SU-DHL-6 (cell line): ENCODE results near the gene DUSP28.
A peak's percentile ranks its signal among the peaks of the same experiment; 100 is the strongest.

Experiments used
- H2AFZ ChIP-seq: fragments of 200-600 bp; sonication (generic); 2 replicates; pipeline ENCODE4 v1.6.1; 2014; ENCODE audit warnings: low read depth, mild to moderate bottlenecking, moderate library complexity, mixed read lengths, antibody characterized with exemption, low read length; ENCODE audit not compliant: severe bottlenecking
- H3F3A ChIP-seq: fragments of 200-600 bp; shearing (Covaris generic); 2 replicates; pipeline ENCODE4 v1.6.0; 2016; ENCODE audit warnings: antibody characterized with exemption, mild to moderate bottlenecking; ENCODE audit not compliant: insufficient read depth
- H3K27ac ChIP-seq: fragments of 200-600 bp; sonication (generic); 2 replicates; pipeline ENCODE4 v1.5.1; 2016; ENCODE audit warnings: low read depth, mild to moderate bottlenecking, low read length, moderate library complexity, mixed read lengths
- H3K27me3 ChIP-seq: fragments of 200-600 bp; sonication (generic), shearing (Covaris generic); 2 replicates; pipeline ENCODE4 v1.6.0; 2014; ENCODE audit warnings: mild to moderate bottlenecking, low read length
- H3K36me3 ChIP-seq: fragments of 200-600 bp; sonication (generic); 2 replicates; pipeline ENCODE4 v1.6.1; 2014; ENCODE audit warnings: mild to moderate bottlenecking, low read length, mixed read lengths
- H3K4me2 ChIP-seq: fragments of 300-600, 200-600 bp; shearing (Covaris generic), sonication (generic); 2 replicates; pipeline ENCODE4 v1.6.0; 2014; ENCODE audit warnings: low read length, low read depth, mild to moderate bottlenecking; ENCODE audit not compliant: poor library complexity, severe bottlenecking
- H3K4me3 ChIP-seq: fragments of 200-600 bp; sonication (generic); 2 replicates; pipeline ENCODE4 v1.5.1; 2014; ENCODE audit warnings: antibody characterized with exemption, low read length, mild to moderate bottlenecking, mixed read lengths; ENCODE audit not compliant: insufficient read depth, poor library complexity, severe bottlenecking
- H3K79me2 ChIP-seq: fragments of 200-600 bp; sonication (generic); 2 replicates; pipeline ENCODE4 v1.6.1; 2014; ENCODE audit warnings: mild to moderate bottlenecking, low read length, moderate library complexity; ENCODE audit not compliant: insufficient read depth
- H3K9ac ChIP-seq: fragments of 200-600 bp; sonication (generic); 2 replicates; pipeline ENCODE4 v1.7.0; 2014; ENCODE audit warnings: mild to moderate bottlenecking, low read length
- H3K9me2 ChIP-seq: fragments of 200-600 bp; sonication (generic); replicated peaks from 2 replicates; pipeline ENCODE4 v1.6.1; 2014; ENCODE audit warnings: low read length; ENCODE audit not compliant: insufficient read depth
- H3K9me3 ChIP-seq: fragments of 200-600 bp; sonication (generic); 2 replicates; pipeline ENCODE4 v1.6.1; 2014; ENCODE audit warnings: low read length, mixed read lengths; ENCODE audit not compliant: insufficient read depth
- H4K20me1 ChIP-seq: fragments of 200-600 bp; sonication (generic); 2 replicates; pipeline ENCODE4 v1.6.1; 2014; ENCODE audit warnings: low read depth, mild to moderate bottlenecking, antibody characterized with exemption, low read length, moderate library complexity, mixed read lengths
- EZH2phosphoT487 ChIP-seq: fragments of 200-600 bp; sonication (generic), shearing (Covaris generic); conservative IDR thresholded peaks from 2 replicates; pipeline ENCODE4 v1.6.1; 2018; ENCODE audit warnings: mild to moderate bottlenecking, antibody characterized with exemption, low read length, moderate library complexity, mixed read lengths
- TF ChIP-seq, protein P1 (sequence below): fragments of 200-600 bp; sonication (generic); IDR thresholded peaks from one replicate; pipeline ENCODE4 v1.5.1; 2017; ENCODE audit warnings: antibody characterized with exemption, mild to moderate bottlenecking, low read length, moderate library complexity; ENCODE audit not compliant: insufficient read depth, poor library complexity, severe bottlenecking

Gene DUSP28

DNA sequence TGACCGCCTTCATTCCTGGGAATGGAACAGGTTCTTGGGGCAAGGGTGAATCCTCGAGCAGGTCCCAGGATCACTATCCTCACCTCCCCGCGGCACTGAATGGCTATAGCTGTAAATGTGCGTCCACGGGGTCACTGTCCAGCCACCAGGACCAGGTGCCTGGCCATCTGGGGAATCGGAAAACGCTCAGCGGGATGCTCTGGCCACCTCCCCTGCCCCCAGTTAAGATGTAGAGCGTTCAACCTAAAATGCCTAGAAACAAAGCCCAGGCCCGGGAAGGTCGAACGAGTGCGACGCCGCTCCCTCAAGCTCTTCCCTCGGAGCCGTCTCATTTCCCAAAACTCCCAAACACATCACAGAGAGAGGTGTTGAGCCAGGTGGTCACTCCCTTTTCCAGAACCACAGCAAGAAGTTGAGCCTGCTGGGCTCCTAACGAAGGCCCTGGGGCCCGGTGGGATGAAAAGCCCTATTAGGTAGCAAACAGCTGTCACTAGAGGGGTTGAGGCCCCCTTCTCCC lies 25.6 kb downstream of the DUSP28 start:
- Histone ChIP-seq H2AFZ (no peak overlapping the region), H3K9me3 (no peaks in the 10 kb centered on the region), H3K36me3 (no peaks in the 10 kb centered on the region), H3F3A (peaks cover 24% of the 10 kb centered on the region), H3K4me2 (peak overlapping the region; percentile 88), H3K4me3 (peak overlapping the region; percentile 94), H3K9me2 (no peaks in the 10 kb centered on the region), H3K27ac (peak overlapping the region; percentile 96), H3K9ac (peak overlapping the region; percentile 90), H4K20me1 (peaks cover 7% of the 10 kb centered on the region; the same call in 1 of the 2 replicates), H3K27me3 (no peaks in the 10 kb centered on the region), H3K79me2 (peaks cover 67% of the 10 kb centered on the region)
- TF ChIP-seq, protein P1, sequence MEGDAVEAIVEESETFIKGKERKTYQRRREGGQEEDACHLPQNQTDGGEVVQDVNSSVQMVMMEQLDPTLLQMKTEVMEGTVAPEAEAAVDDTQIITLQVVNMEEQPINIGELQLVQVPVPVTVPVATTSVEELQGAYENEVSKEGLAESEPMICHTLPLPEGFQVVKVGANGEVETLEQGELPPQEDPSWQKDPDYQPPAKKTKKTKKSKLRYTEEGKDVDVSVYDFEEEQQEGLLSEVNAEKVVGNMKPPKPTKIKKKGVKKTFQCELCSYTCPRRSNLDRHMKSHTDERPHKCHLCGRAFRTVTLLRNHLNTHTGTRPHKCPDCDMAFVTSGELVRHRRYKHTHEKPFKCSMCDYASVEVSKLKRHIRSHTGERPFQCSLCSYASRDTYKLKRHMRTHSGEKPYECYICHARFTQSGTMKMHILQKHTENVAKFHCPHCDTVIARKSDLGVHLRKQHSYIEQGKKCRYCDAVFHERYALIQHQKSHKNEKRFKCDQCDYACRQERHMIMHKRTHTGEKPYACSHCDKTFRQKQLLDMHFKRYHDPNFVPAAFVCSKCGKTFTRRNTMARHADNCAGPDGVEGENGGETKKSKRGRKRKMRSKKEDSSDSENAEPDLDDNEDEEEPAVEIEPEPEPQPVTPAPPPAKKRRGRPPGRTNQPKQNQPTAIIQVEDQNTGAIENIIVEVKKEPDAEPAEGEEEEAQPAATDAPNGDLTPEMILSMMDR, result no peak

DNA sequence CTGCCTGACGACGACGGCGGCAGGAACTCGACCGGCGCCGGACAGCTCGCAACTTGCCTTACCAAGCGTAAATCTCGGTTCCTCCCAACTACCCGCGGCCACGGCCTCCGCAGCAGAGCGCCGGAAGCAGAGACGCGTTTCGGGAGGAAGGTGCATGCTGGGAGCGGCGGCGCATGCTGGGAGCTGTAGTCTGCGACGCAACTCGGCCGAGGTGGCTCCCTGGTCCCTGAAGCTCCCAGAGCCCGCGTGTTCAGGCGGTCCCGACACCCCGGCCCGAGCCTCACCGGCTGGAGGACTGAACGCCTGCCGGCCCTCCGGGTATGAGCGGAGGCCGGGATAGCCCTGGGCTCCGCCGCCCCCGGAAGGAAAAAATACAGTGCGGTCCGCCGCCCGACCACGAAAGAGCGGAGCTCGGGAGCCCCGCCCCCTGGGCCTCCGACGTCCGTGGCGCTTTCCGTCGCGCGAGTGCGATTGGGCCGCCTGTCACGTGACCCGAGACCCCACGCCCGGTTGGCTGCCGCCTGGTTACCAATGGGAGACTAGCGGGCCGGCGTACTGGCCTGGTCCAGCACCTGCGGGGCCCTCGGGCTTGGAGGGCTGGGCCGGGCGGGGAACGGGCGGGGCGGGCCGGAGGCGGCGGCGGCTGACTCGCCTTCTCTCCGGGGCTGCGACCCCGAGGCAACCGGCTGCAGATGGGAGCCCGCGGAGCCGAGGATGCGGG lies 26.2 kb downstream of the DUSP28 start, which contains the start of gene CAPN10:
Gene CAPN10 (plus strand): TSS at position 537 of the 721 bp plus-strand sequence. CDS start 178 bp downstream, at position 715.
- Histone ChIP-seq H3K9me3 (no peaks in the 10 kb centered on the region), H3K9me2 (no peaks in the 10 kb centered on the region), H3K79me2 (peaks cover 65% of the 10 kb centered on the region), H3K27ac (peak within 1 kb of the TSS; percentile 96), H3F3A (peaks cover 18% of the 10 kb centered on the region), H3K4me3 (peak within 1 kb of the TSS; percentile 94), H3K4me2 (peak within 1 kb of the TSS; percentile 88), H2AFZ (peak within 1 kb of the TSS; percentile 71), H3K27me3 (no peaks in the 10 kb centered on the region), H4K20me1 (peaks cover 7% of the 10 kb centered on the region; the same call in 1 of the 2 replicates), H3K36me3 (no peaks in the 10 kb centered on the region), H3K9ac (peak within 1 kb of the TSS; percentile 90)
- TF ChIP-seq, protein P1, result no peak
- no peak for TF ChIP-seq EZH2phosphoT487

DNA sequence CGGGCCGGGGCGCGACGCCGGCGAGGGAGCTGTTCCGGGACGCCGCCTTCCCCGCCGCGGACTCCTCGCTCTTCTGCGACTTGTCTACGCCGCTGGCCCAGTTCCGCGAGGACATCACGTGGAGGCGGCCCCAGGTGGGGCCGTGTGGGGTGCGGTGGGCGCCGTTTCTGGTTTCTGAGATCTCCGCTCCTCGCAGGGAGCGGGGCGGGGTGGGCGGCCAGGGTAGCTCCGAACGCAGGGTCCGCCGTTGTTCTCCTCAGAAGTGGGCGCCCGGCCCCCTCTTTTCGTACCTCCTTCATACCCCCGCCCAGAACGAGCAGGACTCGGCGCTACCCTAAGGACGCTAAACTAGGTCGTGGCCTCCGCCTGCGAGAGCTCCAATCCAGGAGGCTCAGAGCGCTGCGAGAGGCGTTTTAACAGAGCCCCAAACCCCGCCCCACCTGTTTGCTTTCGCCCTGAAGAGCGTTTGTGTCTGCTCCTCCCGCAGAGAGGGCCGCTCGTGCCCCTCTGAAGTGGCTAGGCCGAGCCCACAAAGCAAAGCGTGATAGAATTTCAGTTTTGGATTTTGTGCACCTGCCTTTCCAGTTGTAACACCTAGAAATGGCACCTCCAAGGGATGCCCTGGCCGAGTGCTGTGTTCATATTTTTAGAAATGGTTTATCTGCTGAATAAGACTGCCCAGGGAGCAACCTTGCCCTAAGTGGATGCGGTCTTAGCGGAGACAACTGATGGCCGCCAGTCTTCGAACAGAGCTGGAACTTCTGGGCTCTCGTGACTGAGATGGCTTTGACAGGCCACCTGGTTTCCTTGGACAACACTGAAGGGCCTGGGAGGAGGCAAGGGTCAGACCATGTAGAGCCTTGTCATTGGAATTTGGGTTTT lies 27.0 kb downstream of the DUSP28 start:
- Histone ChIP-seq H3K9me2 (no peaks in the 10 kb centered on the region), H3K36me3 (no peaks in the 10 kb centered on the region), H3K27me3 (no peaks in the 10 kb centered on the region), H3K9me3 (no peaks in the 10 kb centered on the region), H3K4me3 (peak overlapping the region; percentile 94), H3F3A (peaks cover 16% of the 10 kb centered on the region), H3K27ac (peak overlapping the region; percentile 96), H3K4me2 (peak overlapping the region; percentile 88), H2AFZ (peak overlapping the region; percentile 71), H3K9ac (peak overlapping the region; percentile 90), H3K79me2 (peaks cover 60% of the 10 kb centered on the region), H4K20me1 (peaks cover 7% of the 10 kb centered on the region; the same call in 1 of the 2 replicates)
- TF ChIP-seq, protein P1, result no peak
- no peak for TF ChIP-seq EZH2phosphoT487
